Endothelial cell (in vitro differentiated cells): ENCODE results near the gene SH3BGRL. TPM values are rescaled to one million over a fixed set of nuclear protein-coding genes. Genes with fewer than 3 reads are reported as not detected.
"Not testable (repeated sequence)": the region's sequence is repeated elsewhere in the genome, so short reads cannot be mapped to it uniquely, and the experiment has no call there.

ENCODE experiments used
- DNase-seq: peaks from one replicate; pipeline ENCODE4 v3.0.0; 2021; ENCODE audit warnings: low spot score
- H3K27ac Mint-ChIP-seq: one replicate; pipeline ENCODE4 v1.8.0; 2021; ENCODE audit warnings: mixed read lengths, inconsistent platforms; ENCODE audit not compliant: unreplicated experiment
- H3K27me3 Mint-ChIP-seq: one replicate; pipeline ENCODE4 v1.8.0; 2021; ENCODE audit warnings: mild to moderate bottlenecking, moderate library complexity, mixed read lengths, inconsistent platforms; ENCODE audit not compliant: unreplicated experiment
- H3K36me3 Mint-ChIP-seq: one replicate; pipeline ENCODE4 v1.8.0; 2021; ENCODE audit warnings: mild to moderate bottlenecking, low read depth, mixed read lengths, inconsistent platforms; ENCODE audit not compliant: unreplicated experiment
- H3K4me1 Mint-ChIP-seq: one replicate; pipeline ENCODE4 v1.8.0; 2021; ENCODE audit warnings: mild to moderate bottlenecking, mixed read lengths, inconsistent platforms; ENCODE audit not compliant: unreplicated experiment
- H3K4me3 Mint-ChIP-seq: one replicate; pipeline ENCODE4 v1.8.0; 2021; ENCODE audit warnings: mild to moderate bottlenecking, mixed read lengths, inconsistent platforms; ENCODE audit not compliant: unreplicated experiment
- H3K9me3 Mint-ChIP-seq: one replicate; pipeline ENCODE4 v1.8.0; 2021; ENCODE audit warnings: mixed read lengths, inconsistent platforms; ENCODE audit not compliant: unreplicated experiment
- total RNA-seq: library from RNA; stranded (reverse); fragmentation: NEBNext Ultra II Directional; extraction: Animal tissue kit (Norgen Biotek cat#: 25700); gene quantifications from one replicate; pipeline ENCODE4 v1.2.1, GENCODE V29; 2021; ENCODE audit not compliant: unreplicated experiment
- TF ChIP-seq, protein P1 (sequence below): fragments of 200-600 bp; sonication (generic); IDR thresholded peaks from one replicate; pipeline ENCODE4 v1.5.0; 2021; ENCODE audit warnings: antibody characterized with exemption; ENCODE audit not compliant: unreplicated experiment

Gene SH3BGRL
- total RNA-seq, 1 donor from 2014 or later = 127 TPM

DNA sequence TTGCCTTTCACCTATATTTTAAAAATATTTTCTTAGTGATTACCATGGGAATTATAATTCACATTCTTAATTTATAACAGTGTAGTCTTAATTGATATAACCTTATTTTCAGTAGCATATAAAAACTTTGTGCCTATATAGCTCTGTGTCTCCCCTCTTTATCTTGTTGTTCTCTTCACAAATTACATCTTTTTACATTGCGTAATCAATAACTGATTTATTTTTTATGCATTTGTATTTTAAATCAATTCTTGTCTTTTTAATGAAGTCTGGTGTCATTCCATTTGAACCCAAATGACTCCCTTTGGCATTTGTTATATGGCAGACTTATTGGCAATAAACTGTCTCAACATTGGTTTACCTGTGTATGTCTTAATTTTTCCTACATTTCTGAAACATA lies 137.0 kb downstream of the SH3BGRL start:
- no peak overlapping the region for H3K27ac Mint-ChIP-seq
- H3K4me3 Mint-ChIP-seq = no peak overlapping the region
- TF ChIP-seq, protein P1, sequence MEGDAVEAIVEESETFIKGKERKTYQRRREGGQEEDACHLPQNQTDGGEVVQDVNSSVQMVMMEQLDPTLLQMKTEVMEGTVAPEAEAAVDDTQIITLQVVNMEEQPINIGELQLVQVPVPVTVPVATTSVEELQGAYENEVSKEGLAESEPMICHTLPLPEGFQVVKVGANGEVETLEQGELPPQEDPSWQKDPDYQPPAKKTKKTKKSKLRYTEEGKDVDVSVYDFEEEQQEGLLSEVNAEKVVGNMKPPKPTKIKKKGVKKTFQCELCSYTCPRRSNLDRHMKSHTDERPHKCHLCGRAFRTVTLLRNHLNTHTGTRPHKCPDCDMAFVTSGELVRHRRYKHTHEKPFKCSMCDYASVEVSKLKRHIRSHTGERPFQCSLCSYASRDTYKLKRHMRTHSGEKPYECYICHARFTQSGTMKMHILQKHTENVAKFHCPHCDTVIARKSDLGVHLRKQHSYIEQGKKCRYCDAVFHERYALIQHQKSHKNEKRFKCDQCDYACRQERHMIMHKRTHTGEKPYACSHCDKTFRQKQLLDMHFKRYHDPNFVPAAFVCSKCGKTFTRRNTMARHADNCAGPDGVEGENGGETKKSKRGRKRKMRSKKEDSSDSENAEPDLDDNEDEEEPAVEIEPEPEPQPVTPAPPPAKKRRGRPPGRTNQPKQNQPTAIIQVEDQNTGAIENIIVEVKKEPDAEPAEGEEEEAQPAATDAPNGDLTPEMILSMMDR = no peak
- H3K9me3 Mint-ChIP-seq = no peaks in the 10 kb centered on the region
- peaks cover under 1% of the 10 kb centered on the region for H3K27me3 Mint-ChIP-seq
- no peak for DNase-seq
- H3K36me3 Mint-ChIP-seq = no peaks in the 10 kb centered on the region
- no peaks in the 10 kb centered on the region for H3K4me1 Mint-ChIP-seq

DNA sequence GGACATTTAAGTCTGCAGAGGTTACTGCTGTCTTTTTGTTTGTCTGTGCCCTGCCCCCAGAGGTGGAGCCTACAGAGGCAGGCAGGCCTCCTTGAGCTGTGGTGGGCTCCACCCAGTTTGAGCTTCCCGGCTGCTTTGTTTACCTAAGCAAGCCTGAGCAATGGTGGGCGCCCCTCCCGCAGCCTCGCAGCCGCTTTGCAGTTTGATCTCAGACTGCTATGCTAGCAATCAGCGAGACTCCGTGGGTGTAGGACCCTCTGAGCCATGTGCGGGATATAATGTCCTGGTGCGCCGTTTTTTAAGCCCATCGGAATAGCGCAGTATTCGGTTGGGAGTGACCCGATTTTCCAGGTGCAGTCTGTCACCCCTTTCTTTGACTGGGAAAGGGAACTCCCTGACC lies 143.4 kb downstream of the SH3BGRL start:
- not testable (repeated sequence) for DNase-seq, H3K27ac Mint-ChIP-seq, H3K4me1 Mint-ChIP-seq, H3K4me3 Mint-ChIP-seq, H3K9me3 Mint-ChIP-seq, H3K27me3 Mint-ChIP-seq, H3K36me3 Mint-ChIP-seq

Other genes starting within 250 kb of the SH3BGRL start
- 5.1 TPM for gene HMGN5, start 189 bp upstream of the SH3BGRL start, total RNA-seq